ENCODE measurements around the gene YTHDC2. TPM values are rescaled to one million over a fixed set of nuclear protein-coding genes. Genes with fewer than 3 reads are reported as not detected.
"Not testable (repeated sequence)": the region's sequence is repeated elsewhere in the genome, so short reads cannot be mapped to it uniquely, and the experiment has no call there.

YTHDC2 gene
- total RNA-seq, 1 donor from 2014 or later: 15.6 TPM

DNA sequence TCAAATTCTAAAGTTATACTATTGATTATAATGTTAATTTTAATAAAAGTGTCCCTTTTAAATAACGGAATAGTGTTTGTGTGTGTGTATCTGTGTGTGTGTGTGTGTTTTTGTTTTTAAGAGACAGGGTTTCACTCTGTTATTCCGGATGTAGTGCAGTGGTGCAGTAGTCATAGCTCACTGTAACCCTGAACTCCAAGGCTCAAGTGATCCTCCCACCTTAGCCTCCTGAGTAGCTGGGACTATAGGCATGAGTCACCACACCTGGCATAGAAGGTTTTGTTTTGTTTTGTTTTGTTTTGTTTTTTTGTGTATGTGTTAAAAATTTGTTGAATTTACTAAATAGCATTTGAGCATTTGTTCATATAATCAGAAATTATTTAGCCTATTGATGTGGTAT lies 64.6 kb downstream of the YTHDC2 start:
- DNase-seq (ENCODE audit: low spot score): no peak
- intact Hi-C loops (cut with DNase I): no loop called here

DNA sequence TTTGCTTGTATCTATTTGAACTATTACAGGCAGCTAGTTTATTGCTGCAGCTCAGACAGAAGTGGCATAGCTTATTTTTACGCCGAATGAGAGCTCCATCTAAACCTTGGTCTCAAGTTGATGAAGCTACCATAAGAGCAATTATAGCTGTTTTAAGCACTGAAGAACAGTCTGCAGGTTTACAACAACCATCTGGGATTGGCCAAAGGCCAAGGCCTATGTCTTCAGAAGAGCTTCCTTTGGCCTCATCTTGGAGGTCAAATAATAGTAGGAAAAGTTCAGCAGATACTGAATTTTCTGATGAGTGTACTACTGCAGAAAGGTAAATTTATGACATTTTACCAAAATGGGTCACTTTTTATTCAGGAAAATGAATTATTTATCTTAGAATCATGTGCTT lies 67.9 kb downstream of the YTHDC2 start:
- no peak for DNase-seq (ENCODE audit: low spot score)
- intact Hi-C loops (cut with DNase I): no loop called here

DNA sequence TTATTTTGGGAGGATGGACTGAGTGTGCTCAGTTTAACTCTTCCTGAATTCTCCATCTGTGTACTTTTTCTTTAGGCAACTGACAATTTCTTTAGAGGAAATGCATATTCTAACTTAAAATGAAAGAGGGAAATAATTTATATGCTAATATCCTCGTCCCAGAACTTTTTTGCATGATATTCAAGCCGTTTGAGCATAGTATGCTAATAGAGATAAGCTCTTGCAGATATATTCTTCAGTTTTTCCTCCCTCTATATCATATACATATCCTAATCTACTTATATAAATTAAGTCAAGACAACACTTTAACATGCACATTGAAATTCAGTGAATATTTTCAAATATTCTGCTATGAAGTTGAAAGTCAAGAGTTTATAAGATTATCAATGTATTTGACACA lies 84.7 kb downstream of the YTHDC2 start:
- intact Hi-C loops (cut with DNase I): no loop called here
- no peak for DNase-seq (ENCODE audit: low spot score)

DNA sequence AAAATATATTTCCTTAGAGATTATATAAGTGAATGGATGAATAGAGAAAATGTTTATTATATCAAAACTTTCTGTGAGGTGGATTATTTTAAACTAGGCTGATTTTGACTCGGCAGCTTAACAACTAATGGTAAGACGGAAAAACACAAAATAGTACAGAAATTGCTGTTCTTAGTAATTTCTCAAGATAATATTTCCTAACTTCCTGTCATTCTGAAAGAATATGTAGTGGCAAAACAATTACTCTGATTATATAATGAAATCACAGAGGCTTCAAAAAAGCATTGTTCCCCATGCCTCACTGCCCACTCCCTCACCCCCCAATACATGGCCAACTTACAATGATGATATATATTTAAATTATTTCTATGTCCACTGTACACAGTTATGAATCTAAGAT lies 85.4 kb downstream of the YTHDC2 start:
- intact Hi-C loops (cut with DNase I): no loop called here

DNA sequence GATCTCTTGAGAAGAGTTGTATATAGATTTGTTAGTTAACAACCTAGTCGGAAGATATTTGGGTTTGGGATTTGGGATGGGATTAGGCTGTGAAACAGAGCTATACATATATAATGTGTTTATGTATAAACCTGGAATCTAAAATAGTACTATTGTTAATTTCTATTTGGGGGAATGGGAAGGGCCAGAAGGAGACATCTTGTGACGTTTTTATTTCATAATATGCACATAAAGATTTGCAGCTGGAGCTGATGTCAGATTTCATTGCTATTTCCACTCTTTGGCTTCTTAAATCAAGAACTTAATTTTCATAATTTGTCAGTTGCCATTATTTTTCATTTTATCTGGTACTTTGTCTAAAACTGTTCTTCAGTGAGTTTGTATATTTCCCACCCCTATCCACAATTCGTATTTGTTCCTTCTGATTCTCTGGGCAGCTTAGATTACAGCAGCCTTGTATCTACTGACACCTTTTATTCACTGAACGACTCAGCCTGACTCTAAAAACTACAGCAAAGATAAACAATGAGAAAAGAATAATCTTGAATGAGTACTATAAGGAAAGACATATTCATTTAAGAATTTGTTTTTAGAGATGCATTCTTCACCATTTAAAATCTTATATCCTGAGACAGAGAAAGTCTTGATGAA lies 86.9 kb downstream of the YTHDC2 start:
- intact Hi-C loops (cut with DNase I): no loop called here
- no peak for DNase-seq (ENCODE audit: low spot score)

More for the DNA sequence above, 85.4 kb downstream of the YTHDC2 start:
- DNase-seq (ENCODE audit: low spot score): no peak

DNA sequence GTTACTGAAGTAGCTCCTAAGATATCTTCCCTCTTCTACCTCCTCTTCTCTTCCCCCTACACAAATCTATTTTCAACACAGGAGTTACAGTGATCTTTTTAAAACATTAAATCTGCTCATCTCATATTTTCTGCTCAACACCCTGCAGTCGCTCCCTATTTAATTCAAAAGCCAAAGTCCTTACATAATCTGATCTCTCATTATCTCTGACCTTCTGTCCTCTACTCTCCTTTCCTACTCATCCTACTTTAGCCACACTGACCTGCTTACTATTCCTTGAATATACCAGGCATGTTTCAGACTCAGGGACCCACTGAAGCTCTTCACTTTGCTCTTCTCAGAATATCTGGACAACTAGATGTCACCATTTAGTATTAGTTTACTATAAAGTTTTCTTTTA lies 87.9 kb downstream of the YTHDC2 start:
- intact Hi-C loops (cut with DNase I): no loop called here
- DNase-seq (ENCODE audit: low spot score): no peak

DNA sequence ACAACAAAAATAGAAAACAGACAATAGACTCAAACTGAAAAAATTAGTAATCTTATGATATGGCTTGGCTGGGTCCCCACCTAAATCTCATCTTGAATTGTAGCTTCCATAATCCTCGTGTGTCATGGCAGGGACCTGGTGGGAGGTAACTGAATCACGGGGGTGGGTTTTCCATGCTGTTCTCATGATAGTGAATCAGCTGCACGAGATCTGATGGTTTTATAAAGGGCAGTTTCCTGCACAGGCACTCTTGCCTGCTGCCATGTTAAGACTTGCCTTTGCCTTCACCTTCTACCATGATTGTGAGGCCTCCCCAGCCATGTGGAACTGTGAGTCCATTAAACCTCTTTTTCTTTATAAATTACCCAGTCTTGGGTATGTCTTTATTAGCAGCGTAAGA lies 89.8 kb downstream of the YTHDC2 start:
- DNase-seq (ENCODE audit: low spot score); intact Hi-C loops (cut with DNase I): not testable (repeated sequence)

DNA sequence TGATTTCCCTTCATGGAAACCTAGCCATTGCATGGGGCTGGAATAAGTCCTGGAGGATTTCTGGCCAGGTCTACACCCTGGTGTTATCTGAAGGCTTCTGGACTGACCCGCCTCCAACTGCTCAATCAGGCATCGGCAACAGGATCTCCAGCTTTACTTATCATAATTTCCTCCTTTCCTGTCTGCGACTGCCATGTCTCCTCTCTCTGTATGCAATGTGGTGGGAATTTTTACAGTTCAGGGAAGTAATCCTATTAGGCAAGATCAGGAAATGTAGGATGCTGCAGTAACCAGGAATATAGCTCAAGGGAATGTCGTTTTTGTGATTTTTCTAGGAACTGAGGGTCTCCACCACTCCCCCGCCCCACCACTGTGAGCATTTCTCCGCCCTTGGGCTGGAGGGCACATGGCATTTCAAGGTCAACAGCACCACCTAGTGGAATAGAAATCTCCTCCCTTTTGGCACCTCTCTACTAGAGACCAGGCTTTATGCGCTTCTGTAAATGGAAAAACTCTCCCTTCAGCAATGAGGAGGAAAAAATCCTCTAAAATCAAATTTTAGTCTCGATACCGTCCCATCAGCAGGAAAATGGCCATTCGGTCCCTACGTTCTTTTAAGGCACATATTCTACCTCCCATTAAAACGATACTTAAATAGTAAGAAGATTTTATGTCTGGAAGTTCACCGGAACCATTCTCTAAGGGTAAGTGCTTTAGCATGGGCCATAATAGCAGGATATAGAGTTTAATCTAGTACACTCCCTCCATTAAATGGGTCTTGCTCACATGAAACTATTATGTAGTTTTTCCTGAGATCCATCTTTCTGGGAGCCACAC lies 93.0 kb downstream of the YTHDC2 start:
- intact Hi-C loops (cut with DNase I): loop anchor here (2.0 to 5.0 kb wide), 2 partner anchors 224 to 612 kb away; no protein-coding TSS in a partner anchor
- DNase-seq (ENCODE audit: low spot score): no peak

DNA sequence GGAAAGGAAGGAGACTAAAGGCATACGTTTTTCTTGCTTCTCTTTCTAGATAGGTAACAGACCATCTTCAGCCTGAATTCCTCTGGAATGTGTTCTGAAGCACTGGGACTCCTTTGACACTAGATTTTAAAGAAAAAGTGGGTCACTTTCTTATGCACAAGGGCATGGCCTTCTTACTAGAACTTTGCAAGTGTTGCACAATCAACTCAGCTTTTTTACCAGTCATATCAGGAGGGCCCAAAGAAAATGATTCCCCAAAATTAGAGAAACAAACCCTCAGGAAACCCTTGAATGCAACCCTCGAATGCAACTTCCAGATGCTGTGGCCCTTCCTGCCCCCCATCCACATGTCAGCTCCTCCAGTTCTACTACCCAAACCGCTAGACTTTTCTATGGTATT lies 93.9 kb downstream of the YTHDC2 start:
- intact Hi-C loops (cut with DNase I): loop anchor here (2.0 to 5.0 kb wide), 2 partner anchors 225 to 613 kb away; no protein-coding TSS in a partner anchor
- no peak for DNase-seq (ENCODE audit: low spot score)

DNA sequence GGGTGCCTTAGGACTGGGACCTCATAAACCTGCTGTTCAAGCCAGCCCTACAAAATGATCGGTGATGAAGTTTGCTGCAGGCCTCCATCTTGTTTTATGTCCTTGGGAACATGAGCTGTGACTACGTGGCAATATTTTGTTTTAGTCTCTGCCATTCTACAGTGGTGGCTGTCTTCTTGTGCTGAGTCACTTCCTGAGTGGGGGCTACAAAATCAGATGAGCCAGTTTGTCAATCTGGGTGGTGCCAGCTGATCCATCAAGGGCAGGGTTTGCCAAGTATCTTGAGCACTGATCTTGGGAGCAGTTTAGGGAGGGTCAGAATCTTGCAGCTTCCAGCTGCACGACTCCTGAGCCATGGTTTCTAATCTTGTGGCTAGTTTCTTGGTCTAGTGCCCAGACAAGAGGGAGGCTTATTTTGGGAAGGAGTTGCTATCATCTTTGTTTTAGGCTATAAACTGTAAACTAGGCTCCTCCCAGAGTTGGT lies 94.7 kb downstream of the YTHDC2 start:
- intact Hi-C loops (cut with DNase I): loop anchor here (2.0 to 5.0 kb wide), 2 partner anchors 226 to 271 kb away; no protein-coding TSS in a partner anchor
- no peak for DNase-seq (ENCODE audit: low spot score)

DNA sequence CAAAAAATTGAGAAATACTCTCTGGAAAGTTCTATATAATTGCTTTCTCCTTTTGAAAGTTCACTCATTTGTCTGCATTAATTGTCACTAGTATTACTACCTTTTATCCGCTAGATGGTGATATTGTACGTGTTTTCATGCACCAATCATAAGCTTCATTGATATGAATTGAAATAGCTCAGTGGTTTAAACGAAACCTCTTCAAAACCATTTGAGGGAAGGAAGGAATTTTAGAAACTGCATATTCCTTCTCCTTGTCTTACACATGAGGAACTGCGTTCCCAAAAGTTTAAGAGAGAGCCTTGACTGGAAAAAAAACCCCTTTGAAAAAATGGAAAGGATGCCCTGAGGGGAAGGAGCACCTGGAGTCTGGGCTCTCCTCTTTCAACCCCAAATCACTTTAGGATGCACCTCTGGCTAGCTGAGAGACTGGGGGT lies 98.6 kb downstream of the YTHDC2 start:
- intact Hi-C loops (cut with DNase I): loop anchor here (2.0 to 10.0 kb wide), 2 partner anchors 833 to 1457 kb away; no protein-coding TSS in a partner anchor

DNA sequence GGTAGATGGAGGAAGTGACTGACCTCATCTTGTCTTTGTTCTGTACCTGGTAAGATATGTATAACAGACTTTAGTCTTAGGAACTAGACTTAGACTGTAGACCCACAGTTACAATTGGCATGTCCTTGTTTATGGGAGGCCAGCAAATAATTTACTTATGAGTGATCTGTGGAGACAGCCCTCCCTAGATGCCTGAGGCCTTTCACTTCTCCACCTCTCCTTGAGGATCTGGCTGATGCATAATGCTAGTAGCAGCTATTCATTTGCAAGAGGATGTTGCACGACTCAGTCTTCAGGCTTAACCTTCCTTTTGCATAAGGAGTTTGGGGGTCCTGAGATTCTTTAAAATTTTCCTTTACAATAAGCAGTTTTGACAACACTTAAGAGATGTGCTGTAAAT lies 100.7 kb downstream of the YTHDC2 start:
- no peak for DNase-seq (ENCODE audit: low spot score)
- intact Hi-C loops (cut with DNase I): loop anchor here (10.0 kb wide), 1 partner anchor 831 kb away; no protein-coding TSS in a partner anchor

More for the DNA sequence above, 98.6 kb downstream of the YTHDC2 start:
- DNase-seq (ENCODE audit: low spot score): no peak

DNA sequence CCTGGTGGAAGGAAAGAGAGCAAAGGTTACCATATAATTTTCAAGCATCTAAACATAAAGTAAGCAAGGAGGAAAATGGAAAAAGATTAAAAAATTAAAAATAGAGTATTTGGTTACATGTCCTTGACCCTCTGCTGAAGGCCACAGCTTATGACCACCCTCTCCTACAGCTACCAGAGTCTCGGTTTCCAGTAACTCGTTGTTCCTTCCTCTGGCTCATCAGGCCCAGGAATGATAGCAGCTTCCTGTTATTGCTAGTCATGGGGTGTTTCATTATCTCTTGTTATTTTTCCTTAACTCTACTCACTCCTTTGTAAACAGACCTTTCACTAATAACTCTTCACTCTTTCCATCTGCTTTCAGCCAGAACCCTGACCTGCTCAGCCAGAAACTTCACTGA lies 102.2 kb downstream of the YTHDC2 start:
- DNase-seq (ENCODE audit: low spot score): no peak
- intact Hi-C loops (cut with DNase I): loop anchor here (10.0 kb wide), 1 partner anchor 829 kb away; no protein-coding TSS in a partner anchor

DNA sequence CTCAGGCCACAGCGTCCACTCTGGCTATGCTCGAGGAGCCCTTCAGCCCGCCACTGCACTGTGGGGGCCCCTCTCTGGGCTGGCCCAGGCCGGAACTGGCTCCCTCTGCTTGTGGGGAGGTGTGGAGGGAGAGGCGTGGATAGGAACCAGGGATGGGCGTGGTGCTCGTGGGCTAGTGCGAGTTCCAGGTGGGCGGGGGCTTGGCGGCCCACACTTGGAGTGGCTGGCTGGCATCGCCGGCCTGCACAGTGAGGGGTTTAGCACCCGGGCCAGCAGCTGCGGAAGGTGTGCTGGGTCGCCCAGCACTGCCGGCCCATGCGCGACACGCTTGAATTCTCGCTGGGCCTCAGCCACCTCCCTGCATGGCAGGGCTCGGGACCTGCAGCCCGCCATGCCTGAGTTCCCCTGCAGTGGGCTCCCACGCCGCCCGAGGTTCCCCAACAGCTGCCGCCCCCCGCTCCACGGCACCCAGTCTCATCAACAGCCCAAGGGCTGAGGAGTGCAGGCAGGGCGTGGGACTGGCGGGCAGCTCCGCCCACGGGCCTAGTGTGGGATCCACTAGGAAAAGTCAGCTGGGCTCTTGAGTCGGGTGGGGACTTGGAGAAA lies 103.8 kb downstream of the YTHDC2 start:
- DNase-seq (ENCODE audit: low spot score): no peak
- intact Hi-C loops (cut with DNase I): loop anchor here (10.0 kb wide), 1 partner anchor 828 kb away; no protein-coding TSS in a partner anchor

DNA sequence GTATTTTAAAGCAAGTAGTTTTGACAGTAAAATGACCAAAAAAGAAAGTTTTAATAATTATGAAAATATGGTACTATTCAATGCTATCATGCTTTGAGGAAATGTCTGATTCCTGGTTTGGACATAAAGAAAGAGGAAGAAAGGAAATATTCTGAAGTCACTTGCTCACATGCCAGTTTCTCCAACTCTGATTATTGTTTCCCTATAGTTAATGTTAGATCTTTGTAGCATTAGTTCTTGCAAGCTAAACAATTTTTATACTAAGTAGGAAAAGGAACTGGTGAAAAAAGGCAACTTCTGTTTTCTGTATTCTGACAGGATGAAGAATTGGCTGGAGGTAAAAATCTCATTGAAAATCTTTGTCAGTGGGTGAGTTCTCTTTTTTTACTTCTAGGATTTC lies 119.5 kb downstream of the YTHDC2 start:
- no peak for DNase-seq (ENCODE audit: low spot score)
- intact Hi-C loops (cut with DNase I): no loop called here

DNA sequence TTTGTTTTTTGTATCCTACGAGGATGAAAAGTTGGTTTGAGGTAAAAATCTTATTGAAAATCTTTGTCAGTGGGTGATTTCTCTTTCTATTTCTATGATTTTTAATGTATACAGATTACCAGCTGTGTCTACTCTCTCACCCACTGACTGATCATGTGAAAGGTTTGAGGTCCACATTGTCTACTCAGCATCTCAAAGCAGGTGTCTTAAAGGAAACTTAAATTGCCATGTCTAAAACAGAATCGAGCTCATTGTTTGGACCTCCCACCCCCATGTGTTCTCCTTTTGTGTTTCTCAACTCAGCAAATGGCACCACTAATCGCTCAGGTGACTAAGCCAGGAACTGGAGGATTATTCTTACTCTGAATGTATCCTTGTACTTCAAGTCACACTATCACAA lies 121.5 kb downstream of the YTHDC2 start:
- intact Hi-C loops (cut with DNase I): no loop called here
- no peak for DNase-seq (ENCODE audit: low spot score)

DNA sequence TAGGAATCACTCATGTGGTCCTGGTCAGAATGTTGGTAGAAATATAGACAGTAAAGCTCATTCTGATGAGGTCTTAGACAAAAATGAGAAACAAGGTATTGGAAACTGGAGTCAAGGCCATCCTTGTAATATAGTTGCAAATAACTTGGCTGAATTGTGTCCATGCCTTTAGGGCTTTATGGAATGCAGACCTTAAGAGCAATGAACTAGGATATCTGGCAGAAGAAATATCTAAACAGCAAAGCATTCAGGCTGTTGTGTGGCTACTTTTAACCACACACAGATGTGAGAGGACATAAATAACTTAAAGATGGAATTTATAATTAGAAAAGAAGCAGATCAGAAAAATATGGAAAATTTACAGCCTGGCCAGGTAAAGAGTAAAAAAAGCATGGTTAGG lies 128.2 kb downstream of the YTHDC2 start:
- DNase-seq (ENCODE audit: low spot score): no peak
- intact Hi-C loops (cut with DNase I): no loop called here
